Common myeloid progenitor, CD34-positive (primary cell): Measurements from ENCODE around the gene UVRAG.

ENCODE experiments used
- CTCF ChIA-PET: fragments of 350-600 bp; sonication (Branson Sonifier 250); formaldehyde crosslinking; loops from one replicate; lab custom pipeline; 2021; ENCODE audit warnings: antibody characterized with exemption; lab: Charles Lee
- POLR2A ChIA-PET: fragments of 350-600 bp; sonication (Branson Sonifier 250); formaldehyde crosslinking; loops from one replicate; lab custom pipeline; 2021; ENCODE audit warnings: antibody characterized with exemption; lab: Charles Lee
- DNase-seq, 3 donors: peaks; one replicate each; pipeline versions ENCODE4 v3.0.0 to v3.0.0-alpha.2; 2013
- H3K27ac ChIP-seq, 2 experiments: 1 replicate in 1 of 2; 2 replicates in 1 of 2; pipeline ENCODE4 v1.7.0; 2013; ENCODE audit warnings: inconsistent platforms in 2 of 2, low read length in 2 of 2, mild to moderate bottlenecking in 2 of 2, low read depth in 1 of 2, moderate library complexity in 1 of 2; ENCODE audit not compliant: severe bottlenecking in 2 of 2, insufficient read depth in 1 of 2, poor library complexity in 1 of 2
- H3K27me3 ChIP-seq, 5 experiments: replicated peaks in 2 of 5; 1 replicate in 3 of 5; 2 replicates in 2 of 5; pipeline versions ENCODE4 v1.6.1 to v1.7.0; 2013; ENCODE audit warnings: low read length in 4 of 5, mild to moderate bottlenecking in 2 of 5, moderate library complexity in 2 of 5, inconsistent platforms in 1 of 5; ENCODE audit not compliant: insufficient read depth in 5 of 5, control insufficient read depth in 4 of 5
- H3K36me3 ChIP-seq, 4 experiments: 1 replicate in 2 of 4; 2 replicates in 2 of 4; pipeline versions ENCODE4 v1.6.1 to v1.7.0; 2013; ENCODE audit warnings: low read length in 3 of 4, control low read depth in 1 of 4, mild to moderate bottlenecking in 1 of 4; ENCODE audit not compliant: control insufficient read depth in 4 of 4, insufficient read depth in 4 of 4
- H3K4me1 ChIP-seq, 4 experiments: 1 replicate in 3 of 4; 2 replicates in 1 of 4; pipeline versions ENCODE4 v1.6.1 to v1.7.1; 2013; ENCODE audit warnings: low read length in 3 of 4, mild to moderate bottlenecking in 3 of 4, control low read depth in 1 of 4, inconsistent platforms in 1 of 4, moderate library complexity in 1 of 4; ENCODE audit not compliant: control insufficient read depth in 4 of 4, insufficient read depth in 4 of 4; ENCODE audit errors: control extremely low read depth in 1 of 4
- H3K4me3 ChIP-seq, 7 experiments: 1 replicate in 4 of 7; 2 replicates in 3 of 7; pipeline versions ENCODE4 v1.5.1 to v1.7.0; 2013; ENCODE audit warnings: mild to moderate bottlenecking in 7 of 7, low read length in 6 of 7, moderate library complexity in 6 of 7, inconsistent platforms in 2 of 7, low read depth in 2 of 7, control low read depth in 1 of 7; ENCODE audit not compliant: insufficient read depth in 4 of 7, control insufficient read depth in 1 of 7; ENCODE audit errors: extremely low read depth in 1 of 7
- H3K9me3 ChIP-seq, 5 experiments: 1 replicate in 4 of 5; 2 replicates in 1 of 5; pipeline versions ENCODE4 v1.6.1 to v1.7.1; 2013; ENCODE audit warnings: low read length in 4 of 5, mild to moderate bottlenecking in 2 of 5, inconsistent platforms in 1 of 5, low read depth in 1 of 5, moderate library complexity in 1 of 5; ENCODE audit not compliant: control insufficient read depth in 4 of 5, insufficient read depth in 2 of 5; ENCODE audit errors: control extremely low read depth in 1 of 5
- WGBS: methylation state at CpG from one replicate; pipeline ENCODE4 v1.1.5; 2013; ENCODE audit not compliant: insufficient coverage; 5-methylcytosine and 5-hydroxymethylcytosine counted together

The UVRAG gene

GRCh38 chr11:75939992-75940391 is 125.0 kb downstream of the UVRAG start:
- CTCF ChIA-PET, result no interaction called here
- no peaks in the 10 kb centered on the region for H3K36me3 ChIP-seq
- no CpG with 5 or more reads among the region's 1 CpG for WGBS

GRCh38 chr11:75940911-75941310 is 125.9 kb downstream of the UVRAG start:
- Histone ChIP-seq H3K27ac (no peak overlapping the region), H3K4me1 (peaks cover 0 to 20% (median 11%) of the 10 kb centered on the region in 4 experiments), H3K9me3 (no peaks in the 10 kb centered on the region), H3K4me3 (no peak overlapping the region), H3K36me3 (no peaks in the 10 kb centered on the region), H3K27me3 (no peaks in the 10 kb centered on the region)
- ChIA-PET CTCF (no interaction called here), POLR2A (no interaction called here)
- DNase-seq, result peak in 1 of 3 donors; percentile 6

More at GRCh38 chr11:75939992-75940391, 125.0 kb downstream of the UVRAG start:
- H3K27me3 ChIP-seq, result no peaks in the 10 kb centered on the region
- no peak for DNase-seq
- H3K9me3 ChIP-seq, result no peaks in the 10 kb centered on the region
- no peak overlapping the region for H3K27ac ChIP-seq
- peaks cover 0 to 11% (median 3%) of the 10 kb centered on the region in 4 experiments for H3K4me1 ChIP-seq
- POLR2A ChIA-PET, result no interaction called here
- H3K4me3 ChIP-seq, result no peak overlapping the region

DNA sequence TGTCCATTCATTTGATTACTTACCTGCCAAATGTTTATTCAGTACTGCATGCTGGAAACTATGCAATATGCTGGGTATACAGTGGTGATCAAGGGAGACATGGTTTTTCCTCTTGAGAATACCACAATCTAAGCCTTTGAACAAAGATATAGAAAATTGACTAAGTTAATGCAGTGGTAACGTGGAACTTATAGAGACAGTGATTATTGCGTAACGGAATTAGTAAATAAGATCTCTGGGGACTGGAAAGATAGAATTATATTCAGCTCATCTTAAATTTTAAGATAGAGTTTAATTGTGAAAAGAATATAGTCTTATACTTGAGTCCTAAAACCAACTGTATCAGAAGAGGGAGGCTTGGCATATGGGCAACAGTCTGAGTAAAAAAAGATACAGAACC is 129.5 kb downstream of the UVRAG start:
- no CpG with 5 or more reads among the region's 3 CpGs for WGBS
- H3K27me3 ChIP-seq, result no peaks in the 10 kb centered on the region
- peaks cover 6 to 35% (median 23%) of the 10 kb centered on the region in 4 experiments for H3K4me1 ChIP-seq
- peaks cover 0 to 2% (median 0%) of the 10 kb centered on the region in 4 experiments for H3K36me3 ChIP-seq
- H3K27ac ChIP-seq, result no peak overlapping the region
- no peak overlapping the region for H3K4me3 ChIP-seq
- POLR2A ChIA-PET, result no interaction called here
- no peak for DNase-seq
- H3K9me3 ChIP-seq, result no peaks in the 10 kb centered on the region
- CTCF ChIA-PET, result no interaction called here

DNA sequence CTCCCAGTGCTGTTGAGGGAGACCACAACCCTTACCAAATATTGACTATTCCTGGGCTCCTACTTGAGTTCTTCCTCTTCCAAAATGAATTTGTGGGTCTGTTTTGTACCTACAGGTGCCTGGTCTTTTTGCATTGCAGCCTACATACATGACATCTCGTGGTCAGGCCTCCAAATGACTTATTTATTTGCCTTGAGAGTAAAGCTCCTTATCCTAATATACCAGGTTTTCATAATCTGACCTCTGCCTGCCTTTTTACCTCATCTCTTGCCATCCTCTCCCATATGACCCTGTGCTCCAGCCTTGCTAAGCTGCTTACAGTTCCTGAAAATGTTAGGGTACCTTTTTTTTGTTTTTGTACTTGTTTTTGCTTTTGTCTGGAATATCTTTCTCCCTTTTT is 130.4 kb downstream of the UVRAG start:
- Histone ChIP-seq H3K9me3 (no peaks in the 10 kb centered on the region), H3K4me3 (no peak overlapping the region), H3K27ac (no peak overlapping the region), H3K36me3 (peaks cover 0 to 2% (median 0%) of the 10 kb centered on the region in 4 experiments), H3K27me3 (no peaks in the 10 kb centered on the region), H3K4me1 (peaks cover 6 to 35% (median 23%) of the 10 kb centered on the region in 4 experiments)
- CTCF ChIA-PET, result interaction anchor here (1.7 kb wide), 1 partner anchor 48 kb away, joined by 5 read pairs; no protein-coding TSS in a partner anchor
- DNase-seq, result peak in 2 of 3 donors; percentile 20 to 52
- POLR2A ChIA-PET, result no interaction called here
- WGBS, result 83% methylated on average over 1 of the region's 1 CpG

DNA sequence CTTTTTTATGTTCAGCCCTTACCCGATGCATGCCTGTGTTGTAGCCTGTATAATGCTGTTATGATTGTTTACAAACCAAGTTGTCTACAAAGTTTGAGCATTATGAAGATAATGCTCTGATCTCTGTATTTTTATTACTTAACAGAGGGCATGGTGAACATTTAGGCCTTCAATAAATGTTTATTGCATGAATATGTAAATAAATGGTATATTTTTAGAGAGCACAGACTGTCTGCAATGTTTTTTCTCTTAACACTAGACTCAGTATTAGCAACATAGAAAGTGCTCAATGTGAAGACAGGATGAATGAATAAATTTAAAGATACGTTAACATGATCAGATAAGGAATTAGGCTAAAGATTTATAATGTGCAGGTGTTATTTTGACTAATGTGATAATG is 130.9 kb downstream of the UVRAG start:
- WGBS, result 0% methylated on average over 1 of the region's 2 CpGs
- CTCF ChIA-PET, result interaction anchor here (1.7 kb wide), 1 partner anchor 48 kb away, joined by 5 read pairs; no protein-coding TSS in a partner anchor
- POLR2A ChIA-PET, result interaction anchor here (0.8 kb wide), 1 partner anchor 11 kb away, joined by 3 read pairs; no protein-coding TSS in a partner anchor
- peaks cover 0 to 2% (median 0%) of the 10 kb centered on the region in 4 experiments for H3K36me3 ChIP-seq
- H3K4me3 ChIP-seq, result no peak overlapping the region
- peaks cover 6 to 35% (median 23%) of the 10 kb centered on the region in 4 experiments for H3K4me1 ChIP-seq
- H3K27me3 ChIP-seq, result no peaks in the 10 kb centered on the region
- no peaks in the 10 kb centered on the region for H3K9me3 ChIP-seq
- no peak for DNase-seq
- H3K27ac ChIP-seq, result no peak overlapping the region

GRCh38 chr11:75946531-75947530 is 131.8 kb downstream of the UVRAG start:
- DNase-seq, result peak; percentile 34 to 82 (median 67)
- CTCF ChIA-PET, result interaction anchor here (0.6 to 1.7 kb wide), 3 partner anchors 14 to 197 kb away, joined by 3 to 5 read pairs (median 3); no protein-coding TSS in a partner anchor
- H3K4me1 ChIP-seq, result peaks cover 6 to 30% (median 20%) of the 10 kb centered on the region in 4 experiments
- WGBS, result 50% methylated on average over 4 of the region's 8 CpGs
- POLR2A ChIA-PET, result interaction anchor here (0.8 kb wide), 1 partner anchor 12 kb away, joined by 3 read pairs; no protein-coding TSS in a partner anchor
- peaks cover 0 to 2% (median 0%) of the 10 kb centered on the region in 4 experiments for H3K36me3 ChIP-seq
- H3K27me3 ChIP-seq, result no peaks in the 10 kb centered on the region
- H3K27ac ChIP-seq, result no peak overlapping the region
- H3K4me3 ChIP-seq, result peak overlapping the region in 2 of 7 experiments; percentile 10 to 11
- no peaks in the 10 kb centered on the region for H3K9me3 ChIP-seq
